Naive B cell (primary cell): ENCODE results near the gene PADI2. TPM values are rescaled to one million over a fixed set of nuclear protein-coding genes. Genes with fewer than 3 reads are reported as not detected.

Source experiments
- ATAC-seq, 2 donors: fragments of 150-1000 bp; cut with Tn5 transposase; 2 replicates each; pipeline ENCODE4 v1.10.0; 2021; ENCODE audit warnings: low read depth in 2 of 2, mild to moderate bottlenecking in 2 of 2, moderate library complexity in 2 of 2
- DNase-seq: peaks from one replicate; pipeline ENCODE4 v3.0.0; 2022
- H3K27ac Mint-ChIP-seq, 6 donors: one replicate each; pipeline ENCODE4 v1.8.0; 2020 to 2022; ENCODE audit warnings: mild to moderate bottlenecking in 6 of 6, mixed read lengths in 6 of 6, moderate library complexity in 5 of 6, inconsistent platforms in 2 of 6
- H3K27me3 Mint-ChIP-seq, 3 donors: one replicate each; pipeline ENCODE4 v1.8.0; 2021 to 2022; ENCODE audit warnings: mixed read lengths in 3 of 3, mild to moderate bottlenecking in 1 of 3
- H3K36me3 Mint-ChIP-seq, 2 donors: one replicate each; pipeline ENCODE4 v1.8.0; 2020 to 2022; ENCODE audit warnings: mixed read lengths in 2 of 2, inconsistent platforms in 1 of 2, mild to moderate bottlenecking in 1 of 2
- H3K4me1 Mint-ChIP-seq, 3 donors: one replicate each; pipeline ENCODE4 v1.8.0; 2020 to 2022; ENCODE audit warnings: mixed read lengths in 3 of 3, inconsistent platforms in 1 of 3, mild to moderate bottlenecking in 1 of 3, moderate library complexity in 1 of 3
- H3K4me3 Mint-ChIP-seq, 8 donors: one replicate each; pipeline ENCODE4 v1.8.0; 2020 to 2022; ENCODE audit warnings: mild to moderate bottlenecking in 8 of 8, mixed read lengths in 8 of 8, moderate library complexity in 8 of 8, inconsistent platforms in 2 of 8
- H3K9me3 Mint-ChIP-seq, 7 donors: one replicate each; pipeline ENCODE4 v1.8.0; 2020 to 2022; ENCODE audit warnings: mixed read lengths in 7 of 7, mild to moderate bottlenecking in 5 of 7, inconsistent platforms in 2 of 7, moderate library complexity in 1 of 7
- polyA plus RNA-seq, 6 donors: library from polyadenylated mRNA; unstranded; fragments of 300-500 nt; fragmentation: Illumina TruSeq; gene quantifications; one replicate each; pipeline ENCODE4 v1.2.3, GENCODE V29; 2021; ENCODE audit warnings: low read depth in 6 of 6

PADI2 gene
- polyA plus RNA-seq, 6 donors from 2014 or later, result 0.08 to 0.74 (median 0.09) TPM; not detected in 2

- Mint-ChIP-seq H3K27ac (peak overlapping the region in 1 of 6 donors; percentile 73), H3K4me3 (no peak overlapping the region), H3K36me3 (no peaks in the 10 kb centered on the region), H3K9me3 (peaks cover 0 to 1% (median 0%) of the 10 kb centered on the region in 7 donors), H3K27me3 (peaks cover 14 to 21% (median 16%) of the 10 kb centered on the region in 3 donors), H3K4me1 (no peaks in the 10 kb centered on the region)
- ATAC-seq, result no peak
- DNase-seq, result no peak
These were observed 15.5 kb upstream of the PADI2 start for GRCh38 chr1:17134724-17135123.

GRCh38 chr1:17134034-17134433 lies 14.8 kb upstream of the PADI2 start:
- Mint-ChIP-seq H3K4me1 (no peaks in the 10 kb centered on the region), H3K36me3 (no peaks in the 10 kb centered on the region), H3K4me3 (no peak overlapping the region), H3K27me3 (peaks cover 14 to 21% (median 16%) of the 10 kb centered on the region in 3 donors), H3K9me3 (peaks cover 0 to 1% (median 0%) of the 10 kb centered on the region in 7 donors), H3K27ac (no peak overlapping the region)
- DNase-seq (no peak), ATAC-seq (no peak)

- H3K4me1 Mint-ChIP-seq, result peaks cover 4 to 11% (median 11%) of the 10 kb centered on the region in 3 donors
- H3K4me3 Mint-ChIP-seq, result no peak overlapping the region
- H3K27ac Mint-ChIP-seq, result no peak overlapping the region
- ATAC-seq (no peak), DNase-seq (no peak)
- peaks cover 12 to 14% (median 13%) of the 10 kb centered on the region in 3 donors for H3K27me3 Mint-ChIP-seq
- no peaks in the 10 kb centered on the region for H3K36me3 Mint-ChIP-seq
- H3K9me3 Mint-ChIP-seq, result peaks cover 0 to 1% (median 0%) of the 10 kb centered on the region in 7 donors
These were observed 10.9 kb upstream of the PADI2 start for GRCh38 chr1:17130138-17130635.

- no peak for DNase-seq
- Mint-ChIP-seq H3K4me1 (peaks cover 4 to 11% (median 11%) of the 10 kb centered on the region in 3 donors), H3K4me3 (no peak overlapping the region), H3K36me3 (no peaks in the 10 kb centered on the region), H3K27ac (peak overlapping the region in 1 of 6 donors; percentile 9), H3K9me3 (no peaks in the 10 kb centered on the region), H3K27me3 (peaks cover 0 to 11% (median 9%) of the 10 kb centered on the region in 3 donors)
- peak; percentile 80 to 86 for ATAC-seq
These were observed 9.1 kb upstream of the PADI2 start for GRCh38 chr1:17128361-17128760.

DNA sequence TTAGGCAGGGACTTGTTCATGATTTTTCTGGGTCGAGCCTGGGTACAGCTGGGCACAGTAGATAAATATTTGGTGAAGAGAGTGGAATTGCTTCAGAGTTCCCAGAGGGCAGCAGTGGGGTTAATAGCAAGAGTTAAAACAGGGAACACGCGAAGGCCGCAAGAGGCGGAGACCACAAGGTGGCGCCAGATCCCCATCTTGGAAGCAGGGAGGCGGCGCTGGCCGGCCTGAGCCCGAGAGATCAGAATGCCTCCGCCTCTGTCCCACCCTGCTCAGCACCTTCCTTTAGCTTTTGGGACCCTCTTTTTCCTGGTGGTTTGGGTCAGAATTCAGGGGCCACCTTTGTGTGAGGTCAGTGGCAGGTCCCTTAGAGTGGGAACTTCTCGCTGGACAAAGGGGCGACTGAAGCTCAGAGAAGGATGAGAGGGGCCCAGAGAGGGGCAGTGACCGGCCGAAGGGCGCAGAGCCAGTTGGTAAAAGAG lies 6.5 kb upstream of the PADI2 start:
- Mint-ChIP-seq H3K9me3 (no peaks in the 10 kb centered on the region), H3K27me3 (peaks cover 0 to 11% (median 8%) of the 10 kb centered on the region in 3 donors), H3K4me1 (peaks cover 4 to 11% (median 11%) of the 10 kb centered on the region in 3 donors), H3K4me3 (peak overlapping the region in 2 of 8 donors; percentile 29 to 46), H3K27ac (no peak overlapping the region), H3K36me3 (no peaks in the 10 kb centered on the region)
- peak; percentile 70 to 81 for ATAC-seq
- DNase-seq, result peak; percentile 69

DNA sequence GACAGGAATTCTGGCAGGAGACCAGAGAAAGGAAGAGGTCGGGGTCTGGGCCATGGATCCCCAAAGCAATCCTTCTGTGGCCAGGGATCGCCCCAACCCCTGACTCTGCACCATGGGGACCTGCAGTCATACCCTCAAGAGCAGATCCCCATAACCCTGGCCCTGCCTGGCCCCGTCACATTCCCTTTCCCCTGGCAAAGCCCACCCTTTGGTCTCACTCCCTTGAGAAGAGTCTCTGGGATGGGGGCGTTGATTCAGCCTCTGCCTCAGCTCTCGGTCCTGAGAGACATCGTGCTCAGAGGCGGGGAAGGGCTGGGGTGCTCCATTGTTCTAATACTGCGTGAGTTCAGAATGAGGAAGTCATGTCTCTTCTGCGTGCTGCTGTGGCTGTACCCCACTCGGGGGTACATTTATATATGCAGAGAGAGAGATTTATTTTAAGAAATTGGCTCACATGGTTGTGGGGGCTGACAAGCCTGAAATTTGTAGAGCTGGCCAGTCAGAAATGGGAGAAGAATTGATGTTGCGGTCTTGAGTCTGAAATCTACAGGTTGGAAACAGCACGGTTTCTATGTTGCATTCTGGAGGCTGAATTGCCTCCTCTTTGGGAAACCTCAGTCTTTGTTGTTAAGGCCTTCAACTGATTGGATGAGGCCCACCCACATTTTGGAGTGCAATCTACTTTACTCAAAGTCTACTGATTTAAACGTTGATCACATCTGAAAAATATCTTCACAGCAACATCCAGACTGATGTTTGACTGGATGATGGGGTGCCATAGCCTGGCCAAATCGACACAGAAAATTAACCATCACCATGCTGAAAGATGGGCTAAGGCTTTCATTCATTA lies 4.2 kb upstream of the PADI2 start:
- H3K36me3 Mint-ChIP-seq, result no peaks in the 10 kb centered on the region
- no peaks in the 10 kb centered on the region for H3K9me3 Mint-ChIP-seq
- peaks cover 20 to 27% (median 26%) of the 10 kb centered on the region in 3 donors for H3K4me1 Mint-ChIP-seq
- ATAC-seq (no peak), DNase-seq (no peak)
- peak overlapping the region in 1 of 6 donors; percentile 30 for H3K27ac Mint-ChIP-seq
- H3K4me3 Mint-ChIP-seq, result no peak overlapping the region
- peaks cover 5 to 25% (median 8%) of the 10 kb centered on the region in 3 donors for H3K27me3 Mint-ChIP-seq

GRCh38 chr1:17122521-17123164 lies 3.4 kb upstream of the PADI2 start:
- Mint-ChIP-seq H3K36me3 (no peaks in the 10 kb centered on the region), H3K4me1 (peaks cover 20 to 30% (median 28%) of the 10 kb centered on the region in 3 donors), H3K4me3 (no peak overlapping the region), H3K27ac (peak overlapping the region in 1 of 6 donors; percentile 30), H3K27me3 (peaks cover 8 to 32% (median 12%) of the 10 kb centered on the region in 3 donors), H3K9me3 (no peaks in the 10 kb centered on the region)
- no peak for DNase-seq
- no peak for ATAC-seq

GRCh38 chr1:17121881-17122280 lies 2.6 kb upstream of the PADI2 start:
- no peak for ATAC-seq
- H3K9me3 Mint-ChIP-seq, result no peaks in the 10 kb centered on the region
- peaks cover 8 to 37% (median 16%) of the 10 kb centered on the region in 3 donors for H3K27me3 Mint-ChIP-seq
- DNase-seq, result no peak
- no peak overlapping the region for H3K4me3 Mint-ChIP-seq
- peaks cover 20 to 30% (median 28%) of the 10 kb centered on the region in 3 donors for H3K4me1 Mint-ChIP-seq
- H3K27ac Mint-ChIP-seq, result no peak overlapping the region
- no peaks in the 10 kb centered on the region for H3K36me3 Mint-ChIP-seq

DNA sequence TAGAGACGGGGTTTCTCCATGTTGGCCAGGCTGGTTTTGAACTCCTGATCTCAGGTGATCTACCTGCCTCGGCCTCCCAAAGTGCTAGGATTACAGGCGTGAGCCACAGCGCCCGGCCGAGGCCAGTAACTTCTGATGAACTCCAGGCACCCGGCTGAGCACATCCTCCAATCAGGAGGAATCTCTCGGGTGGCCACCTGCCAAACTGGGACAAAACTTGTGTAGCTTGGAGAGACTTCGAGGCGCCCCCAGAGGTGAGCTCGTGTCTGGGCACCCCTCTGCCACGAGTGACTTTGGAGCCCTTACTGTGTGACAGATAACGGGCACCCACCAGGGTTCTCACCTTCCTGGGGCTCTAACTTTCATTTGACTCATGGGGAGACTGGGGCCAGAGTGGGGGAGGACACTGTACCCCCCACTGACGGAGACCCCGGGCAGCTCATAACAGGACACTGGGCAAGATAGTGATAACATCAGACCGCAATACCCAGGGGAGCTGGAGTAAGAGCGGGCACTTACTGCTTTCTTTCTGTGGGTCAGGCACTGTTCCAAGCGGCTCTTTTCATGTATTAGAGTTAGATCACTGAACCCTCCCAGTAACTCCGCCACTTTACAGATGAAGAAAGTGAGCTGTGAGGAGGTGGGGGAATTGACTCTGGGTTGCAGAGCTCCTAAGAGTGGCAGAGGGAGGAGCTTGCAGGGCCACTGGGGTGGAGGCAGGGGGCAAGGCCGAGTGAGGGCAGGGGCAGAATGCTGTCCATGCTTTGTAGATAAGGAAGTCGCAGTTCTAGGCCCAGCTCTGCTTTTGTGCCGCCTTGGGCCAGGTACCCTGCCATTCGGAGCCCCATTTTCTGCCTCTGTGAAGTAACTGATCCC lies 1.9 kb upstream of the PADI2 start:
- ATAC-seq, result no peak
- DNase-seq, result no peak
- peaks cover 8 to 38% (median 19%) of the 10 kb centered on the region in 3 donors for H3K27me3 Mint-ChIP-seq
- no peak overlapping the region for H3K27ac Mint-ChIP-seq
- no peaks in the 10 kb centered on the region for H3K36me3 Mint-ChIP-seq
- H3K9me3 Mint-ChIP-seq, result no peaks in the 10 kb centered on the region
- H3K4me3 Mint-ChIP-seq, result peak overlapping the region in 1 of 8 donors; percentile 53
- peaks cover 20 to 30% (median 28%) of the 10 kb centered on the region in 3 donors for H3K4me1 Mint-ChIP-seq

- H3K27ac Mint-ChIP-seq, result peak overlapping the region in 1 of 6 donors; percentile 28
- peak overlapping the region in 6 of 8 donors; percentile 40 to 86 (median 72) for H3K4me3 Mint-ChIP-seq
- no peaks in the 10 kb centered on the region for H3K36me3 Mint-ChIP-seq
- no peak for ATAC-seq
- H3K9me3 Mint-ChIP-seq, result no peaks in the 10 kb centered on the region
- DNase-seq, result no peak
- peaks cover 20 to 24% (median 22%) of the 10 kb centered on the region in 3 donors for H3K4me1 Mint-ChIP-seq
- H3K27me3 Mint-ChIP-seq, result peaks cover 5 to 41% (median 22%) of the 10 kb centered on the region in 3 donors
These were observed 1.2 kb upstream of the PADI2 start for GRCh38 chr1:17120481-17120877.

DNA sequence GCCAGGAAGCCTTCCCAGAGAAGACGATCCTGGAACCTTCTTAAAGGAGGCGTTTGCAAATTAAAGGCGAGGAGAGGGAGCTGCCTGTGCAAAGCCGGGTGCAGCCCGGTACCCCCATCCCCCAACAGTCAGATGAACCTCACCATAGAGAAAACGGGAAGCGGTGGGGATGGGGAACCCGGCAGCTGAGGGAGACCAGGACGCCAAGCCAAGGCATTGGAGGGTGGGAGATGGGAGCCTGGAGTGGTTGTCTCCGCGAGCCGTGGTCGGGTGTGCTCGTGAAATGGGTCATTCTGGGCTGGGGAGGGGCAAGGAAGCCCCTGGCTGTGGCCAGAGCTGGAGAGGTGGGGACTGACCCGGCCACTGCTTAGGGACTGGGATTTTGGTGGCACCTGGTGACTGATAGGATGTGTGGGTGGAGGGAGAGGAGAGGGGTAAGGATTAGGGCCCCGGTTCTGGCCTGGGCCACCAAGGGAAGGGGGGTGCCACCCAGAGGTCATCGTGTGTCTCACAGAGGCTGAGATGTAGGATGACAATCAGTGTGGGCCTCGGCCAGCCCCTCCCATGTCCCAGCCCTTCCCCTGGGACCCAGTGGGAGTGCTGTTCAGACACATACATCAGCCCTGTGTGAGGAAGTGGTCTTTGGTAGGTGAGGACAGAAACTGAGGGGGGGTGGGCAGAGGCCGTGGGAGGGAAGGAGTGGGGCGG lies 676 bp upstream of the PADI2 start:
- H3K27ac Mint-ChIP-seq, result peak overlapping the region in 4 of 6 donors; percentile 28 to 42 (median 34)
- H3K36me3 Mint-ChIP-seq, result no peaks in the 10 kb centered on the region
- H3K4me3 Mint-ChIP-seq, result peak overlapping the region; percentile 59 to 86 (median 72)
- DNase-seq (no peak), ATAC-seq (peak; percentile 30 to 43)
- H3K9me3 Mint-ChIP-seq, result no peaks in the 10 kb centered on the region
- peaks cover 20 to 24% (median 22%) of the 10 kb centered on the region in 3 donors for H3K4me1 Mint-ChIP-seq
- peaks cover 5 to 41% (median 22%) of the 10 kb centered on the region in 3 donors for H3K27me3 Mint-ChIP-seq

- Mint-ChIP-seq H3K9me3 (no peaks in the 10 kb centered on the region), H3K4me1 (peaks cover 20 to 24% (median 22%) of the 10 kb centered on the region in 3 donors), H3K27ac (no peak overlapping the region), H3K27me3 (peaks cover 10 to 41% (median 22%) of the 10 kb centered on the region in 3 donors), H3K36me3 (no peaks in the 10 kb centered on the region), H3K4me3 (peak overlapping the region; percentile 31 to 88 (median 74))
- DNase-seq (no peak), ATAC-seq (peak; percentile 14 to 24)
These were observed 560 bp downstream of the PADI2 start for GRCh38 chr1:17118706-17119075.
